SK-N-MC (cell line): ENCODE results near the gene ALG12.

Source experiments
- DNase-seq: peaks from one replicate; pipeline ENCODE4 v3.0.0-alpha.2; 2011; ENCODE audit warnings: low read depth, low spot score
- H3K27ac ChIP-seq: fragments of 200-600 bp; sonication (generic); 2 replicates; pipeline ENCODE4 v1.5.1; 2016; ENCODE audit warnings: mixed run types
- H3K36me3 ChIP-seq: fragments of 200-600 bp; sonication (generic); 2 replicates; pipeline ENCODE4 v1.6.1; 2017; ENCODE audit warnings: antibody characterized with exemption, low read length, mixed read lengths; ENCODE audit not compliant: insufficient read depth
- H3K4me3 ChIP-seq: fragments of 200-600 bp; sonication (generic); 2 replicates; pipeline ENCODE4 v1.5.1; 2016
- H3K9ac ChIP-seq: fragments of 200-600 bp; sonication (generic); 2 replicates; pipeline ENCODE4 v1.8.0; 2017; ENCODE audit warnings: mixed run types, mixed read lengths; ENCODE audit not compliant: insufficient read length
- H3K9me3 ChIP-seq: fragments of 200-600 bp; sonication (generic); 2 replicates; pipeline ENCODE4 v1.6.1; 2017; ENCODE audit warnings: low read depth, mild to moderate bottlenecking, antibody characterized with exemption, low read length, moderate library complexity, mixed read lengths
- EZH2 ChIP-seq: fragments of 200-600 bp; sonication (generic); IDR thresholded peaks from one replicate; pipeline ENCODE4 v1.6.1; 2017; ENCODE audit warnings: antibody characterized with exemption
- FOXP2 ChIP-seq: optimal IDR thresholded peaks from 2 replicates; pipeline ENCODE3; 2011; ENCODE audit warnings: mild to moderate bottlenecking, moderate library complexity; ENCODE audit not compliant: insufficient read depth; ENCODE audit errors: extremely low read length, control extremely low read depth
- POLR2AphosphoS5 ChIP-seq: IDR thresholded peaks from 2 replicates; pipeline ENCODE4 v1.6.1; 2012; ENCODE audit warnings: mild to moderate bottlenecking, low read depth, low read length, borderline replicate concordance

The ALG12 gene

GRCh38 chr22:49913446-49913845 is 4.8 kb downstream of the ALG12 start:
- Histone ChIP-seq H3K9ac (no peak overlapping the region), H3K27ac (no peak overlapping the region), H3K4me3 (no peak overlapping the region), H3K9me3 (no peaks in the 10 kb centered on the region), H3K36me3 (peaks cover 16% of the 10 kb centered on the region; the same call in 1 of the 2 replicates)
- TF ChIP-seq EZH2: no peak
- TF ChIP-seq POLR2AphosphoS5: no peak
- TF ChIP-seq FOXP2: no peak
- DNase-seq: no peak

DNA sequence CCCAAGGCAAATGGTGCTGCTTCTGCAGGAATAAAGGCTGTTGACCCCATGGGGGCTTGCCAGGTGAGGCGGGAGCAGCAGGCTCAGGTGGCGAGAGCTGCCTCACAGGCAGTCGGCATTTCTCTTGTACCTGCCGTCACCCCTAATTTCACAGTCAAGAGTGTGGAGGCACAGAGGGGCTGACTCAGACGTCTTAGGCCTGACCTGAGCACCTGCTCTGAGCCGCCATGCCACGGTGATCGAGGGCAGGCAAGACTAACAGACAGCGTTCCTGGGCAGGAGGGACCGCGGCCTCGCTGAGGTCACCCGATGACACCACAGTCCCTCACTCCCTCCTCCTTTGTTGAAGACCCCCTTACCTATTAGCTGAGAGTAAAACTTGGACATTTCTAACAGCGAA is 5.2 kb downstream of the ALG12 start:
- DNase-seq: no peak
- Histone ChIP-seq H3K36me3 (peaks cover 16% of the 10 kb centered on the region; the same call in 1 of the 2 replicates), H3K9ac (no peak overlapping the region), H3K4me3 (no peak overlapping the region), H3K9me3 (no peaks in the 10 kb centered on the region), H3K27ac (no peak overlapping the region)
- TF ChIP-seq EZH2 (no peak), POLR2AphosphoS5 (no peak), FOXP2 (no peak)

GRCh38 chr22:49911881-49912625 is 6.2 kb downstream of the ALG12 start:
- Histone ChIP-seq H3K27ac (no peak overlapping the region), H3K36me3 (peaks cover 16% of the 10 kb centered on the region; the same call in 1 of the 2 replicates), H3K4me3 (no peak overlapping the region), H3K9ac (no peak overlapping the region), H3K9me3 (no peaks in the 10 kb centered on the region)
- no peak for DNase-seq
- TF ChIP-seq POLR2AphosphoS5 (no peak), EZH2 (no peak), FOXP2 (no peak)

DNA sequence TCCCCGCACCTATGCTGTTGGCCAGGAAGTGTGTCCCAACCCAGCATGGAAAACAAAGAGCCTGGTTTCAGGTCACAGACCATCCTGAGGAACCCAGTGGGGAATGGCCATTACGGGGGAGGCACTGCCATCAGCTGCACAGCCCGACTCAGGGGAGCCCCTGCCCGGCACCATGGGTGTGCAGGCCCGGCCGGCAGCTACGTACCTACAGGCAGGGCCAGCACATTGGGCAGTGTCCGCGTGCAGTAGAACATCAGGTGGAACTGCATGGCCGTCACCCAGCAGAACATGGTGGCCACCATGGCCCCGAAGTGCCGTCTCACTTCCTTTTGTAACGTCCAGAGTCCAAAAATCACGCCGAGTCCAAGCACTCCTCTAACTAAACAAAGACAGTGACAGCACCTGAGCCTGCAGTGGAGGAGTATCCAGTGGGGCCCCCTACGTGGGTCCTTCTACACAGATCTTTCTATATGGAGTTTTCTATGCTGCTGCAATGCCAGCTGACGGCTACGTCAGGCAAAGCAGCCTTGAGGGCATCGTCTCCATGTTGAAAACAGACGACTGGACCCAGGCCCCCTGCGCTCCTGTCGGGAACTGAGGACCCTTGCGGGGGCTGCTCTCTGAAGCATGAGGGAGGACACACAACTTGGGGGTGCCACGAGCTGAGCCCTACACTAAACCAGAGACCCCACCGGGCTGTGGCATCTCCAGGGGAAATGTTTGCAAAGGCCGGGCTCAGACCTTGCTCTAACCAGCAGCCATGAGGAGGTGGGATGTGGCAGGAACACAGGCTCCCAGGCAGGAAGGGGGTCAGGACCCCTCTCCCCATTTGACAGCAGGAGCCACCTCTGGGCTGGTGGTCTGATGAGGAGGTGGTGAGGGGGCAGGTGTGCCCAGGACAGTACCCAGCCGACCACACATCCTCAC is 7.7 kb downstream of the ALG12 start:
- H3K36me3 ChIP-seq: peaks cover 16% of the 10 kb centered on the region; the same call in 1 of the 2 replicates
- no peak overlapping the region for H3K27ac ChIP-seq
- TF ChIP-seq POLR2AphosphoS5 (no peak), EZH2 (no peak), FOXP2 (no peak)
- no peak for DNase-seq
- no peaks in the 10 kb centered on the region for H3K9me3 ChIP-seq
- H3K4me3 ChIP-seq: no peak overlapping the region
- no peak overlapping the region for H3K9ac ChIP-seq

DNA sequence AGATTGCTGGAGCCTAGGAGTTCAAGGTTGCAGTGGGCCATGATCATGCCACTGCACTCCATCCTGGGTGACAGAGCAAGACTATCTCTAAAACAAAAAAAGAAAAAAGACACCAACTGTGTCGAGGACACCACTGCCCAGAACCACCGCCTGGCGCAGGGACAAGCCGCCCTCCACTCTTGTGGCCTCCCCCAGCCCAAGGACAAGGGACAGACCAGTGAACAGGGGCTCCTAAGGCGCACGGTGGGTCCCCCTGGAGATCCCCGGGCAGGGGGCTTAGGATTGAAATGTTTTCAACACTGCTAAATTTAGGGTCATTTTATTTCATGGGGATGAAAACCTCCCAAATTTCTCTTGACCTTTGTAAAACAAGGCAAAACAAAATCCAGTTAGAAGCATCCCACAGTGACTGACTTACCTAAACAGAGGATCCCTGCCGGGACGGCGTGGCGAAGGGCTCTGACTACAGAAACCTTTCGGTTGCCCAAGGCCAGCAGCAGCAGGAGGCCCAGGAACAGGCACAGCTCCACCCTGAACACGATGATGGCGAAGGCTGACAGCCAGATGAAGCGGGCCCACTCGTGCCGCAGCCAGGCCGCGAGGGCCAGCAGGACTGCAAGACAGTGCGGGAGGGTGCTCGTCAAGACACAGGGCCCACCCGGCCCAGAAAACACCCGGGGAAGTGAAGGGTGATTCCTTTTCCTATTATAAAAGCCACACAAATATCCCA is 8.6 kb downstream of the ALG12 start:
- no peak for DNase-seq
- TF ChIP-seq EZH2: no peak
- TF ChIP-seq FOXP2: no peak
- TF ChIP-seq POLR2AphosphoS5: no peak
- Histone ChIP-seq H3K27ac (no peak overlapping the region), H3K9me3 (no peaks in the 10 kb centered on the region), H3K36me3 (peaks cover 16% of the 10 kb centered on the region; the same call in 1 of the 2 replicates), H3K4me3 (no peak overlapping the region), H3K9ac (no peak overlapping the region)

GRCh38 chr22:49907807-49908206 is 10.4 kb downstream of the ALG12 start:
- H3K9me3 ChIP-seq: no peaks in the 10 kb centered on the region
- peaks cover 21% of the 10 kb centered on the region for H3K36me3 ChIP-seq

DNA sequence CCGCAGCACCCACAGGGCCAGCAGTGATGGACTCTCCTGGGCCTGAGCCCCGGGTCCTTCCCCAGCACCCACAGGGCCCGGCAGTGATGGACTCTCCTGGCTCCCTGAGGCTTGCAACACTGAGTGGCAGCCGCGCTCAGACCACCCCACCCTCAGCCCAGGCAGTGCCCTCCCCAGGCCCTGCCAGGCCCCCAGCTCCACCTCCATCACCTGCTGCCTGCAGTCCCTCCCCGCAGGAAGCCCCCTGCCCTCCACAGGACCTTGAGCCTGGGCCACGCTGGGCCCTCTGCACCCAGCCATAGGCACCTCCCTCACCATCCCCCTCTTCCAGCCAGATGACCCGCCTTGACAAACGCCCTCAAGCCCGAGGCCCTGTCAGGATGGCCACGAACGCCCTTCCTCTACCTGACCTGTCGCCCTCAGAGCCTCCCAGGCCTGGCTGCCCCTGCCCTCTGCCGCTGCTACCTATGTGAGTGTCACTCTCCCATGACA is 11.4 kb downstream of the ALG12 start:
- TF ChIP-seq EZH2: no peak
- no peak for TF ChIP-seq POLR2AphosphoS5
- no peak for TF ChIP-seq FOXP2
- no peak overlapping the region for H3K27ac ChIP-seq
- DNase-seq: no peak
- H3K4me3 ChIP-seq: no peak overlapping the region
- H3K9ac ChIP-seq: no peak overlapping the region
- peaks cover 22% of the 10 kb centered on the region for H3K36me3 ChIP-seq
- no peaks in the 10 kb centered on the region for H3K9me3 ChIP-seq

More at GRCh38 chr22:49907807-49908206, 10.4 kb downstream of the ALG12 start:
- DNase-seq: no peak
- no peak overlapping the region for H3K27ac ChIP-seq
- H3K4me3 ChIP-seq: no peak overlapping the region
- TF ChIP-seq EZH2 (no peak), FOXP2 (no peak), POLR2AphosphoS5 (no peak)
- no peak overlapping the region for H3K9ac ChIP-seq

GRCh38 chr22:49906071-49906798 is 12.0 kb downstream of the ALG12 start:
- H3K9ac ChIP-seq: no peak overlapping the region
- H3K36me3 ChIP-seq: peaks cover 28% of the 10 kb centered on the region
- no peak for DNase-seq
- no peak overlapping the region for H3K27ac ChIP-seq
- no peaks in the 10 kb centered on the region for H3K9me3 ChIP-seq
- TF ChIP-seq EZH2 (no peak), FOXP2 (no peak), POLR2AphosphoS5 (no peak)
- no peak overlapping the region for H3K4me3 ChIP-seq
